Chondrocyte (in vitro differentiated cells): Measurements from ENCODE around the gene SLC6A18. TPM values are rescaled to one million over a fixed set of nuclear protein-coding genes. Genes with fewer than 3 reads are reported as not detected.
A peak's percentile ranks its signal among the peaks of the same experiment; 100 is the strongest.

Source experiments
- DNase-seq: peaks from one replicate; pipeline ENCODE4 v3.0.0; 2021; ENCODE audit warnings: mixed read lengths, low spot score
- H3K27ac Mint-ChIP-seq: one replicate; pipeline ENCODE4 v1.8.0; 2021; ENCODE audit warnings: mild to moderate bottlenecking, moderate library complexity, mixed read lengths; ENCODE audit not compliant: unreplicated experiment
- H3K27me3 Mint-ChIP-seq: 2 replicates; pipeline ENCODE4 v1.8.0; 2021; ENCODE audit warnings: low read depth, mixed read lengths
- H3K36me3 Mint-ChIP-seq: 2 replicates; pipeline ENCODE4 v1.8.0; 2021; ENCODE audit warnings: low read depth, mixed read lengths
- H3K4me1 Mint-ChIP-seq: 2 replicates; pipeline ENCODE4 v1.8.0; 2021; ENCODE audit warnings: low read depth, mild to moderate bottlenecking, mixed read lengths
- H3K4me3 Mint-ChIP-seq: one replicate; pipeline ENCODE4 v1.8.0; 2021; ENCODE audit warnings: mild to moderate bottlenecking, moderate library complexity, mixed read lengths; ENCODE audit not compliant: unreplicated experiment
- H3K9me3 Mint-ChIP-seq: 2 replicates; pipeline ENCODE4 v1.8.0; 2021; ENCODE audit warnings: low read depth, mixed read lengths
- total RNA-seq: library from RNA; stranded (reverse); gene quantifications from 3 replicates; pipeline ENCODE4 v1.2.1, GENCODE V29; 2021
- TF ChIP-seq, protein P1 (sequence below): fragments of 200-600 bp; sonication (generic); IDR thresholded peaks from 2 replicates; pipeline ENCODE4 v1.5.0; 2021; ENCODE audit warnings: antibody characterized with exemption, mild to moderate bottlenecking, moderate library complexity

The SLC6A18 gene
- total RNA-seq, 1 donor from 2014 or later, result not detected

GRCh38 chr5:1201327-1202025 lies 23.7 kb upstream of the SLC6A18 start, which contains the start of gene SLC6A19:
SLC6A19 (plus strand) TSS chr5:1201595; CDS start chr5:1201651, 56 bp downstream.
- Mint-ChIP-seq H3K4me3 (no peak within 1 kb of the TSS), H3K27ac (no peak within 1 kb of the TSS), H3K27me3 (peaks cover 28% of the 10 kb centered on the region), H3K4me1 (no peaks in the 10 kb centered on the region), H3K36me3 (no peaks in the 10 kb centered on the region), H3K9me3 (no peaks in the 10 kb centered on the region)
- TF ChIP-seq, protein P1, sequence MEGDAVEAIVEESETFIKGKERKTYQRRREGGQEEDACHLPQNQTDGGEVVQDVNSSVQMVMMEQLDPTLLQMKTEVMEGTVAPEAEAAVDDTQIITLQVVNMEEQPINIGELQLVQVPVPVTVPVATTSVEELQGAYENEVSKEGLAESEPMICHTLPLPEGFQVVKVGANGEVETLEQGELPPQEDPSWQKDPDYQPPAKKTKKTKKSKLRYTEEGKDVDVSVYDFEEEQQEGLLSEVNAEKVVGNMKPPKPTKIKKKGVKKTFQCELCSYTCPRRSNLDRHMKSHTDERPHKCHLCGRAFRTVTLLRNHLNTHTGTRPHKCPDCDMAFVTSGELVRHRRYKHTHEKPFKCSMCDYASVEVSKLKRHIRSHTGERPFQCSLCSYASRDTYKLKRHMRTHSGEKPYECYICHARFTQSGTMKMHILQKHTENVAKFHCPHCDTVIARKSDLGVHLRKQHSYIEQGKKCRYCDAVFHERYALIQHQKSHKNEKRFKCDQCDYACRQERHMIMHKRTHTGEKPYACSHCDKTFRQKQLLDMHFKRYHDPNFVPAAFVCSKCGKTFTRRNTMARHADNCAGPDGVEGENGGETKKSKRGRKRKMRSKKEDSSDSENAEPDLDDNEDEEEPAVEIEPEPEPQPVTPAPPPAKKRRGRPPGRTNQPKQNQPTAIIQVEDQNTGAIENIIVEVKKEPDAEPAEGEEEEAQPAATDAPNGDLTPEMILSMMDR, result no peak
- peak; percentile 94 for DNase-seq

DNA sequence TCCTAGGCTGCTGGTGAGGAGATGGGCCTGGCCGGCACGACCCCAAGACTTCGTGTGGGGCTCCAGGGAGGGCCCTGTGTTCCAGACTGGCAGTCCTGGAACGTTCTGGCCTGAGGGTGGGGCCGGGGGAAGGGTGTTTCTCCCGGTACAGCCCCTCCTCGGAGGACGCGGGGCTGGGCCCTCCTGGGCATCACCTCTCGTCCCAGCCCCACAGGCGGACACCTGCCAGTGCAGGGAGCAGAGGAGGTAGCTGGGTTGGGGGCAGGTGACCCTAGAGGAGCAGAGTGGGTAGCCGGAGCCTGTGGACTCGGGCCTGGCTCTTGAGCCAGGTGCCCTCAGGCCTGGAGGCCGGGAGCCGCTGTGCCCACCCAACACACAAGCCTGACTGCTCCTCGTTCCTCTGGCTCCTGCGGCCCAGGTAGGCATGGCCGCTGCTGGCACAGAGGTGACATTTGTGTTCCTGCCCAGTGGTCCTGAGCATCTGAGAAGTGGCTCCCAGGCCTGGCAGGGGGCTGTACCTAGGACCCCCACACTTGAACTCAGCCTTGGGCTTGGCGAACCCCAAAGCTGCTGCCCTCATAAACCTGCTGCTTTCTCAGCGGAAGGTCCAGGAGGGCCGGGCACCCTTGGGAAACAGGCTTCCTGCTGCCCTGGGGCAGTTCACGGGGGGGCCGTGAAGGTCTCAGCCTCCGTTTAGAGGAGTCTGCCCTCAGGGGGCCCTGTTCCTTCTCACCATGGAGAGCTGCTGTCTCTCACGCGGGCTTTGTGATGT lies 23.0 kb upstream of the SLC6A18 start:
- H3K27me3 Mint-ChIP-seq, result peaks cover 25% of the 10 kb centered on the region

DNA sequence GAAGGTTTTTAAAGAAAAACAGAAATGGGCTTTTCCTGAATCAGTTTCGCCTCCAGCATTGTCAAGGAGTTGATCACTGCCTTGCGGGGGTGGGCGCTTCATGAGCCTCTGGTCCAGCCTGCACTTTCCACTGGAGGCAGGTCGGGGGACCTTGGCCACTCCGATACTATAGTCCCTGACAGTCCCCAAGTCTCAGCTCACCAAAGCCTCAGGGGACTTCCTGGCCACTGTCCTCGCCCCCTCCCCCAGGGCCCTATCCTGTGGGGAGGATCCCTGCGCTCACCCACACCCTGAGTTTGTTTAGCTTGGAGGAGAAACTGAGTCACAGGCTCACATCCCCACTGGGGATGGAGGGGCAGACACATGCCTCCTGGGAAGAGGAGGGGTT lies 22.4 kb upstream of the SLC6A18 start:
- DNase-seq, result peak; percentile 58
- Mint-ChIP-seq H3K27ac (no peak overlapping the region), H3K4me3 (no peak overlapping the region), H3K27me3 (peaks cover 29% of the 10 kb centered on the region), H3K9me3 (no peaks in the 10 kb centered on the region), H3K4me1 (no peaks in the 10 kb centered on the region), H3K36me3 (no peaks in the 10 kb centered on the region)
- TF ChIP-seq, protein P1, result no peak

More for the DNA sequence above, 23.0 kb upstream of the SLC6A18 start:
- no peak overlapping the region for H3K4me3 Mint-ChIP-seq
- H3K4me1 Mint-ChIP-seq, result no peaks in the 10 kb centered on the region
- no peak overlapping the region for H3K27ac Mint-ChIP-seq
- TF ChIP-seq, protein P1, result no peak
- no peaks in the 10 kb centered on the region for H3K36me3 Mint-ChIP-seq
- H3K9me3 Mint-ChIP-seq, result no peaks in the 10 kb centered on the region
- DNase-seq, result peak; percentile 80

GRCh38 chr5:1203311-1203967 lies 21.7 kb upstream of the SLC6A18 start:
- H3K36me3 Mint-ChIP-seq, result no peaks in the 10 kb centered on the region
- TF ChIP-seq, protein P1, result no peak
- H3K9me3 Mint-ChIP-seq, result no peaks in the 10 kb centered on the region
- no peaks in the 10 kb centered on the region for H3K4me1 Mint-ChIP-seq
- no peak overlapping the region for H3K27ac Mint-ChIP-seq
- peak; percentile 86 for DNase-seq
- peaks cover 33% of the 10 kb centered on the region for H3K27me3 Mint-ChIP-seq
- no peak overlapping the region for H3K4me3 Mint-ChIP-seq

DNA sequence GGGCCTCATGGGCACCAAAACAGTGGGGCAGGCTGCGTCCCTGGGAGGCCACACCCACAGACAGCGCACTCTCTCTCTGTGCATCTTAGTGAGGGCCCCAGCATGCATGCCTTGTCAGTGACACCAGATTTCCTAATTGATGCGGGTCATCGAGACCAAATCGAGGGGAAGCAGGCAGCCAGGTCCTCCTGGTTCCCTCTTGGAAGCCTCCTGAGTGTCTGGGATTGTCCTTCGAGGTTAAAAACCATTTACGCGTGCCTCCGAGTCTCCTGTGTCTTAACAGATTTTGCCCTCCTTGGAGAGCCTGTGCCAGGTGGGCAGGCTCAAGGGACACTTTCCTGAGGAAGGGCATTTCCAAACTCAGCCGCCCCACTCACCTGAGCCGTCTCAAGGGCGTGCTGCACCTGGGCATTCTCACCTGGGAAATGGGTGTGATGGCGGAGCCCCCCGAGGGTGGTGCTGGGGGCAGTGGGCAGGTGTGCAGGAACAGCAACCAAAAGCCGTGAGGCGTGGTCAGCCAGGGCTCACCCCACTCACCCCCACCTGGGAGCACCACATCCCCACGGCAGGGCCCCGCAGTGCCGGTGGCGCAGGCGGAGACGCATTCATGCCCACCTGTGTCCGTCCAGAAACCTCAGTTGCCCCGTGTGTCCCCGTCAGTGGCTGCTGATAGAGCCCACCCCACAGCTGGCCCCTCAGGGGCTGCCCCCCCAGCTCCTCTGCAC lies 21.1 kb upstream of the SLC6A18 start:
- TF ChIP-seq, protein P1, result no peak
- H3K4me1 Mint-ChIP-seq, result no peaks in the 10 kb centered on the region
- no peak overlapping the region for H3K4me3 Mint-ChIP-seq
- peak; percentile 81 for DNase-seq
- no peak overlapping the region for H3K27ac Mint-ChIP-seq
- H3K36me3 Mint-ChIP-seq, result no peaks in the 10 kb centered on the region
- H3K27me3 Mint-ChIP-seq, result peaks cover 33% of the 10 kb centered on the region
- H3K9me3 Mint-ChIP-seq, result no peaks in the 10 kb centered on the region
